ENCODE results near the gene UBAC1. TPM values are rescaled to one million over a fixed set of nuclear protein-coding genes. Genes with fewer than 3 reads are reported as not detected.

Gene UBAC1
- total RNA-seq, 4 donors from 2014 or later, result 52.9 to 76.3 (median 63.5) TPM

- 88 to 94% methylated on average over 9 to 10 of the region's 16 CpGs for WGBS, 2 donors (ENCODE audit: low coverage in 1 of 2)
- Histone ChIP-seq H3K36me3 (no peaks in the 10 kb centered on the region), H3K27me3 (no peaks in the 10 kb centered on the region), H3K4me3 (no peak overlapping the region), H3K4me1 (peaks cover 0 to 54% (median 21%) of the 10 kb centered on the region in 3 donors), H3K9me3 (no peaks in the 10 kb centered on the region), H3K27ac (no peak overlapping the region)
- ATAC-seq, result no peak
- no peak for TF ChIP-seq EP300 (IDR thresholded peaks at IDR 0.05)
Measured at GRCh38 chr9:135903786-135904520, 57.2 kb downstream of the UBAC1 start.

GRCh38 chr9:135903358-135903656 lies 57.9 kb downstream of the UBAC1 start:
- H3K27me3 ChIP-seq, result no peaks in the 10 kb centered on the region
- ATAC-seq, result no peak
- H3K27ac ChIP-seq, result no peak overlapping the region
- TF ChIP-seq POLR2AphosphoS5 (IDR thresholded peaks at IDR 0.05), result no peak
- TF ChIP-seq EP300 (IDR thresholded peaks at IDR 0.05), result no peak
- TF ChIP-seq CTCF (IDR thresholded peaks at IDR 0.05), result no peak
- no peak for TF ChIP-seq POLR2A (IDR thresholded peaks at IDR 0.05)
- H3K4me1 ChIP-seq, result peaks cover 0 to 47% (median 15%) of the 10 kb centered on the region in 3 donors
- no peaks in the 10 kb centered on the region for H3K9me3 ChIP-seq
- H3K36me3 ChIP-seq, result no peaks in the 10 kb centered on the region
- 40 to 47% methylated on average over 3 of the region's 3 CpGs for WGBS, 2 donors (ENCODE audit: low coverage in 1 of 2)
- no peak overlapping the region for H3K4me3 ChIP-seq

GRCh38 chr9:135902655-135903357 lies 58.4 kb downstream of the UBAC1 start:
- H3K9me3 ChIP-seq, result no peaks in the 10 kb centered on the region
- no peaks in the 10 kb centered on the region for H3K27me3 ChIP-seq
- peaks cover 0 to 44% (median 13%) of the 10 kb centered on the region in 3 donors for H3K4me1 ChIP-seq
- no peak overlapping the region for H3K4me3 ChIP-seq
- no peak for TF ChIP-seq POLR2AphosphoS5 (IDR thresholded peaks at IDR 0.05)
- TF ChIP-seq EP300 (IDR thresholded peaks at IDR 0.05), result no peak
- H3K36me3 ChIP-seq, result no peaks in the 10 kb centered on the region
- WGBS, 2 donors (ENCODE audit: low coverage in 1 of 2), result 83 to 97% methylated on average over 8 to 12 of the region's 12 CpGs
- no peak overlapping the region for H3K27ac ChIP-seq
- ATAC-seq, result no peak

DNA sequence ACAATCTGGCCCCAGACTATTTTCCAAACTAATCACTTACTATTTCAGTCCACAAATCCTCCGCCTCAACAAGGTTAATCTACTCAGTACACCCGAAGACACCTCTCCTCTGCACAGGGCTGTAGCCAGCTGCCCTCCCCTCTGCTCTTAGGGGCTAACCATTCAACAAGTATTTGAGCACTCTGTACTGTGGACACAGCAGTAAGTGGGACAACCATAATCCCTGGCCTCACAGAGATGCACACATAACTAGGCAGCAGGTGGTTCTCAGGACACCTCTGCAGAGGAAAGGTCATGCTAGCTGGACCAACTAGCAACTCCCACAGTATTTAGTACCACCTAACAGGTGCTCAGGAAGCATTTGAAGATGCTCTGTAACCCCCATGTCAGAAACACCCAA lies 59.3 kb downstream of the UBAC1 start:
- Histone ChIP-seq H3K36me3 (no peaks in the 10 kb centered on the region), H3K27ac (no peak overlapping the region), H3K4me1 (peaks cover 0 to 44% (median 13%) of the 10 kb centered on the region in 3 donors), H3K4me3 (no peak overlapping the region), H3K9me3 (no peaks in the 10 kb centered on the region), H3K27me3 (no peaks in the 10 kb centered on the region)
- ATAC-seq, result no peak
- TF ChIP-seq CTCF (IDR thresholded peaks at IDR 0.05), result no peak
- no peak for TF ChIP-seq EP300 (IDR thresholded peaks at IDR 0.05)
- no peak for TF ChIP-seq POLR2A (IDR thresholded peaks at IDR 0.05)
- no peak for TF ChIP-seq POLR2AphosphoS5 (IDR thresholded peaks at IDR 0.05)
- 88 to 100% methylated on average over 2 of the region's 2 CpGs for WGBS, 2 donors (ENCODE audit: low coverage in 1 of 2)

DNA sequence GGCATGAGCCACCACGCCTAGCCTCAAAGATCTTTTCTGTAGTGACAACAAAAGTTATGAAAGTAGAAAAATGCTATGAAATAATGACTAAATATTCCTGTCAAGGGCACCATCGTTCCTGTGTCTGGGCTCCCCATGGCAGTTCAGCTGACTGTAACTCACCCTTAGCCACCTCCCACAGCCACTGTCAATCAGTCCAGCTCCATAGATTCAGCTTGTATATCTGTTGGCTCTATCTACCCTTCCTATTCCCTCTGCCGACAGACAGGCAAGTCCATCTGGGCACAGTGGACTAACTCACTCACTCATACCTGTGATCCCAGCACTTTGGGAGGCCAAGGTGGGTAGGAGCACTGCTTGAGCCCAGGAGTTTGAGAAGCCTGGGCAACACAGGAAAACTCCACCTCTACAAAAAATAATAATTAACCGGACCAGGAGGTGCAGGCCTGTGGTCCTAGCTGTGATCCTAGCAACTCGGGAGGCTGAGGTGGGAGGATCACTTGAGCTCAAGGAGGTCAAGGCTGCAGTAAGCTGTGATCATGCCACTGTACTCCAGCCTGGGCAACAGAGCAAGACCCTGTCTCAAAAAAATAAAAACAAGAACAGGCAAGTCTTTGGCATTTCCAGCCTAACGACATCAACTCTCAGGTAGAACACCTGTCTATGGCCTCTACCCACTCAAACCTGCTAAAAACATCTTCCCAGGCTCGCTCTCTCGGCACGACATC lies 60.0 kb downstream of the UBAC1 start:
- no peak overlapping the region for H3K27ac ChIP-seq
- H3K4me1 ChIP-seq, result peaks cover 0 to 41% (median 13%) of the 10 kb centered on the region in 3 donors
- H3K4me3 ChIP-seq, result no peak overlapping the region
- no peaks in the 10 kb centered on the region for H3K9me3 ChIP-seq
- no peaks in the 10 kb centered on the region for H3K36me3 ChIP-seq
- H3K27me3 ChIP-seq, result no peaks in the 10 kb centered on the region
- no peak for ATAC-seq
- 92 to 97% methylated on average over 4 to 9 of the region's 9 CpGs for WGBS, 2 donors (ENCODE audit: low coverage in 1 of 2)
- TF ChIP-seq CTCF (IDR thresholded peaks at IDR 0.05), result no peak
- no peak for TF ChIP-seq POLR2A (IDR thresholded peaks at IDR 0.05)
- TF ChIP-seq EP300 (IDR thresholded peaks at IDR 0.05), result no peak
- no peak for TF ChIP-seq POLR2AphosphoS5 (IDR thresholded peaks at IDR 0.05)
